Measurements from ENCODE around the gene BMF.
A peak's percentile ranks its signal among the peaks of the same experiment; 100 is the strongest.

BMF gene

GRCh38 chr15:40048211-40048792, 60.4 kb downstream of the BMF start:
- no peak for DNase-seq (ENCODE audit: low spot score)

- peak; percentile 59 for DNase-seq (ENCODE audit: low spot score)
Measured at GRCh38 chr15:40047415-40048210, 61.1 kb downstream of the BMF start.

- DNase-seq (ENCODE audit: low spot score) = peak; percentile 67
Measured at GRCh38 chr15:40046721-40047414, 61.8 kb downstream of the BMF start.

GRCh38 chr15:40045572-40046217, 63.0 kb downstream of the BMF start:
- no peak for DNase-seq (ENCODE audit: low spot score)

GRCh38 chr15:40044717-40045571, 63.7 kb downstream of the BMF start:
- DNase-seq (ENCODE audit: low spot score) = peak; percentile 93

GRCh38 chr15:40043927-40044716, 64.6 kb downstream of the BMF start:
- no peak for DNase-seq (ENCODE audit: low spot score)

- DNase-seq (ENCODE audit: low spot score) = no peak
Measured at GRCh38 chr15:40042791-40043320, 65.8 kb downstream of the BMF start.

- no peak for DNase-seq (ENCODE audit: low spot score)
Measured at GRCh38 chr15:40040770-40041169, 67.9 kb downstream of the BMF start.

GRCh38 chr15:40040293-40040635, 68.4 kb downstream of the BMF start:
- no peak for DNase-seq (ENCODE audit: low spot score)

GRCh38 chr15:40038638-40039543, 69.8 kb downstream of the BMF start, which contains the start of gene SRP14:
Gene SRP14 (minus strand): TSS chr15:40039181. CDS start chr15:40039116, 65 bp downstream.
- DNase-seq (ENCODE audit: low spot score) = peak; percentile 92

GRCh38 chr15:40038275-40038637, 70.4 kb downstream of the BMF start:
- DNase-seq (ENCODE audit: low spot score) = peak; percentile 40

All from AG08396 (cell line).